Osteoblast (primary cell): ENCODE measurements around the gene CLOCK. TPM values are rescaled to one million over a fixed set of nuclear protein-coding genes. Genes with fewer than 3 reads are reported as not detected.

Source experiments
- DNase-seq: peaks from one replicate; pipeline ENCODE4 v3.0.0; 2011; ENCODE audit warnings: low spot score, mixed read lengths; ENCODE audit not compliant: insufficient read length; ENCODE audit errors: missing footprints
- H2AFZ ChIP-seq: 2 replicates; pipeline ENCODE4 v1.6.0; 2011; ENCODE audit warnings: mild to moderate bottlenecking, low read length
- H3K27ac ChIP-seq: 2 replicates; pipeline ENCODE4 v1.5.1; 2011; ENCODE audit warnings: mild to moderate bottlenecking, low read depth, low read length, moderate library complexity
- H3K27me3 ChIP-seq: 2 replicates; pipeline ENCODE4 v1.6.0; 2012; ENCODE audit warnings: mild to moderate bottlenecking, control low read depth, inconsistent platforms, low read length, moderate library complexity; ENCODE audit not compliant: insufficient read depth
- H3K36me3 ChIP-seq: 2 replicates; pipeline ENCODE4 v1.5.1; 2011; ENCODE audit warnings: mild to moderate bottlenecking, low read length, control low read depth, moderate library complexity; ENCODE audit not compliant: insufficient read depth
- H3K4me1 ChIP-seq: 2 replicates; pipeline ENCODE4 v1.5.1; 2011; ENCODE audit warnings: mild to moderate bottlenecking, low read length, control low read depth, moderate library complexity; ENCODE audit not compliant: insufficient read depth
- H3K4me2 ChIP-seq: 2 replicates; pipeline ENCODE4 v1.6.0; 2011; ENCODE audit warnings: mild to moderate bottlenecking, low read length; ENCODE audit not compliant: insufficient read depth
- H3K4me3 ChIP-seq: fragments of 200-600 bp; sonication (generic); 3 replicates; pipeline ENCODE4 v1.5.1; 2012; ENCODE audit warnings: mild to moderate bottlenecking, low read length, inconsistent platforms; ENCODE audit not compliant: insufficient read depth
- H3K79me2 ChIP-seq: 2 replicates; pipeline ENCODE4 v1.6.0; 2012; ENCODE audit warnings: mild to moderate bottlenecking, low read length, control low read depth, inconsistent platforms; ENCODE audit not compliant: insufficient read depth
- H3K9me3 ChIP-seq: 2 replicates; pipeline ENCODE4 v1.5.1; 2011; ENCODE audit warnings: low read depth, low read length, control low read depth
- H4K20me1 ChIP-seq: 2 replicates; pipeline ENCODE4 v1.6.0; 2012; ENCODE audit warnings: mild to moderate bottlenecking, low read length, control low read depth; ENCODE audit not compliant: insufficient read depth
- CTCF ChIP-seq: IDR thresholded peaks from 2 replicates; pipeline ENCODE4 v1.5.1; 2011; ENCODE audit warnings: mild to moderate bottlenecking, low read depth, low read length, moderate library complexity; ENCODE audit errors: extremely low read depth
- total RNA-seq: library from RNA; depleted of rRNA; stranded (reverse); fragments of >200 nt; gene quantifications from 2 replicates; pipeline ENCODE4 v1.2.3, GENCODE V29; 2012

The CLOCK gene
- total RNA-seq, 1 donor, result 34.4 TPM

- H3K27me3 ChIP-seq, result no peaks in the 10 kb centered on the region
- no peak overlapping the region for H3K4me3 ChIP-seq
- H3K27ac ChIP-seq, result peak overlapping the region; percentile 73
- no peaks in the 10 kb centered on the region for H3K9me3 ChIP-seq
- no peak for TF ChIP-seq CTCF
- DNase-seq, result no peak
- no peak overlapping the region for H2AFZ ChIP-seq
- peaks cover 62% of the 10 kb centered on the region for H3K79me2 ChIP-seq
- no peaks in the 10 kb centered on the region for H4K20me1 ChIP-seq
- peak overlapping the region; percentile 19 for H3K4me2 ChIP-seq
- peaks cover 7% of the 10 kb centered on the region for H3K4me1 ChIP-seq
- no peaks in the 10 kb centered on the region for H3K36me3 ChIP-seq
These were observed 21.7 kb downstream of the CLOCK start for GRCh38 chr4:55524844-55525571.

- TF ChIP-seq CTCF, result no peak
- Histone ChIP-seq H3K9me3 (no peaks in the 10 kb centered on the region), H3K4me1 (peaks cover 2% of the 10 kb centered on the region), H3K27me3 (no peaks in the 10 kb centered on the region), H3K79me2 (peaks cover 68% of the 10 kb centered on the region), H3K36me3 (no peaks in the 10 kb centered on the region), H4K20me1 (no peaks in the 10 kb centered on the region), H3K27ac (no peak overlapping the region), H3K4me3 (no peak overlapping the region), H2AFZ (no peak overlapping the region), H3K4me2 (no peak overlapping the region)
- DNase-seq, result no peak
These were observed 28.3 kb downstream of the CLOCK start for GRCh38 chr4:55518442-55518841.

- Histone ChIP-seq H3K4me2 (no peak overlapping the region), H3K4me1 (peaks cover 5% of the 10 kb centered on the region), H3K27ac (no peak overlapping the region), H3K9me3 (no peaks in the 10 kb centered on the region), H2AFZ (no peak overlapping the region), H3K4me3 (no peak overlapping the region), H3K36me3 (no peaks in the 10 kb centered on the region), H3K79me2 (peaks cover 69% of the 10 kb centered on the region), H4K20me1 (no peaks in the 10 kb centered on the region), H3K27me3 (no peaks in the 10 kb centered on the region)
- no peak for DNase-seq
- no peak for TF ChIP-seq CTCF
These were observed 29.0 kb downstream of the CLOCK start for GRCh38 chr4:55517526-55518229.

- no peaks in the 10 kb centered on the region for H3K27me3 ChIP-seq
- H3K4me1 ChIP-seq, result peaks cover 11% of the 10 kb centered on the region
- no peak for DNase-seq
- no peak overlapping the region for H3K4me2 ChIP-seq
- TF ChIP-seq CTCF, result no peak
- no peak overlapping the region for H3K4me3 ChIP-seq
- H3K36me3 ChIP-seq, result no peaks in the 10 kb centered on the region
- H3K27ac ChIP-seq, result no peak overlapping the region
- no peaks in the 10 kb centered on the region for H3K9me3 ChIP-seq
- peaks cover 51% of the 10 kb centered on the region for H3K79me2 ChIP-seq
- H2AFZ ChIP-seq, result no peak overlapping the region
- H4K20me1 ChIP-seq, result no peaks in the 10 kb centered on the region
These were observed 33.7 kb downstream of the CLOCK start for GRCh38 chr4:55512922-55513571.
